ENCODE results near the gene DUSP22.

Gene DUSP22

DNA sequence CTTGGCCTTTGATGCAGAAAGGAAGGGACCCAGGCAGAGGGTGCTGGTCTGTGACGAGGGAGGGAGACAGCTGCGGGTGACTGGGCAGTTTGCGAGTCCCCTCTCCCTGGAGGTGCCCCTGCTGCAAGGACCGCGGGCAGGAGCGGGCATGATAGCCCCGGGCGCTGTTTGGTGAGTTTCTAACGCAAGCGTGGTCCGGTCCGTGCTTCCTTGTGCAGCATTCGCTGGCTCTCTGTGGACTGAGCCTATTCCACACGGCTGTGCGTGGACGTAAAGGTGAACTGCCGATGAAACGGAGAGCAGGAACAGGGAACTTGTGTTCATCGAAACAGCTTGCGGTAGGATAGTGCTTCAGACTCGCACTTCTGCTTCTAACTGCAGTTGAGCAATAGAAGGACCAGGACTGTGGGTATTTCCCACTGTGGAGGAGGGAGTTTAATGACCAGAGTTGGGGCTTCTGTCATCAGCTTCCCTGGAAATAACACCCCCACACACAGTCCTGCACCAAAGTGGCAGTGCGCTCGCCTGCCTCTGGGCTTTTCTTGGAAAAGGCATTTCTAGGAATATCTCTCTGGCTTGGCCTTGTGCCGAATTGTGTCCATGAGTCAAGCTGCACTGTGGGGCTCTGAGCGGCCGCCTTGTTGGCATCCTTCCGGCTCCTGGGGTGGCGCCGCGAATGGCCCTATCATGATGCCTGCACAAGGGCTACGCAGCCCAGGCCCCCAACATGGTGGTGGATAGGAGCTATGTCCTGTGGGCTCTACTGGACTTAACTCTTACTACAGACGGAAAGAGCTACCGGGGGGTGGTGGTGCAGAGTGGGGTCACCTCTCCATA lies 48.9 kb downstream of the DUSP22 start:
- DNase-seq, result no peak

DNA sequence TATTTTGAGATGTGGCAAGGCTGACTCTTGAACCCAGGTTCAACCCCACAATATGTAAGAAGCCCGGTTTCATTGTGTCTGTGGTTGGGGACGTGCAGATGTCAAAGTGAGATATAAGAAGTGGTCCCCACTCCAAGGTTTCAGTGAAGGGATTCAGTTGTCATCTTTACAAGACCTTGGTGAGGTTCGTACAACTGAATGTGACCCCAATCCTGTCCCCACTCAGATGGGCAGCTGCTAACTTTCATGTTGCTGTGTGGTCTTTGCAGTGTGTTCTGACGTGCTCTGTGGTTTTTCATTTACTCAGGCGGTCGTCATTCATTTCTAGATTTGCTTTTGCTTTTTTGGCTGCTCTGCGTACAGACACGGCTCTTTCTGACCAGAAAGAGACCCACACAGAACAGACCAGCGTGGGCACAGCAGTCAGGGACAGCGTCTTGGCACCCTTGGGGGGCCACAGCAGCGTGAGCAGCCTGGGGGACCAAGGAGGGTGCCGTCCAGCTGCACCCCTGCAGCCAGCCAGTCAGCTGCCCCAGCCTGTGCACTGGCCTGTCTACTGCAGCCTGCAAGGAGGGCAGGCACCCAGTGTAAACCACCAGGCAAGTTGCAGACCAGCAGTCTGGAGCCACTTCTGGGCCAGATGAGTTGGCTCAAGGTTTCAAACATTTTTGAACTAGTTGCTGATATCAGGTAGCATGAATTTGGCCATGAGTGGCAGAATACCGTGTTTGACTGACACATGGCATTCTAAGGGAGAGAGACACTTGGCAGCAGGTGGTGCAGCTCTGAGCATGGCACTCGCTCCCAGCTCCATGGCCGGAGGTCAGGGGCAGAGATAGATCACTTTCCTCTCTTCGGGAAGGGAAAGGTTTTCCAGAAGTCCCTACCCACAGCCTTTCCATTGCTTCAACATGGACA lies 49.9 kb downstream of the DUSP22 start:
- no peak for DNase-seq

DNA sequence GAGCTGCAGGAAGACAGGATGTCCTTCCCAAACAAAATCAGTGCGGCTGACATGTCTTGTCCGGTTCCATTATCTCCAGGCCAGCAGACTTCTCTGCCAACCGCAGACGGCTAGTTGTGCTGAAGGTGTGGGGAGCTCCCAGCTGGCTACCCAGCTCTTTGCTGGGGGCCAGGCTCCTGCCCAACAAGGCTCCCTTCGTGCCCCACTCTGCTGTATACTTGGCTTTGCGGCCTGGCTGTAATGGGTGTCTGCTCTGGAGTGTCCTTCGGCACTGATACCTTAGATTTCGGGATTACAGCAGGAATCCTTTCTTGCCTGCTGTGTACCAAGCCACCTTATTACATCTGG lies 50.5 kb downstream of the DUSP22 start:
- DNase-seq, result no peak

DNA sequence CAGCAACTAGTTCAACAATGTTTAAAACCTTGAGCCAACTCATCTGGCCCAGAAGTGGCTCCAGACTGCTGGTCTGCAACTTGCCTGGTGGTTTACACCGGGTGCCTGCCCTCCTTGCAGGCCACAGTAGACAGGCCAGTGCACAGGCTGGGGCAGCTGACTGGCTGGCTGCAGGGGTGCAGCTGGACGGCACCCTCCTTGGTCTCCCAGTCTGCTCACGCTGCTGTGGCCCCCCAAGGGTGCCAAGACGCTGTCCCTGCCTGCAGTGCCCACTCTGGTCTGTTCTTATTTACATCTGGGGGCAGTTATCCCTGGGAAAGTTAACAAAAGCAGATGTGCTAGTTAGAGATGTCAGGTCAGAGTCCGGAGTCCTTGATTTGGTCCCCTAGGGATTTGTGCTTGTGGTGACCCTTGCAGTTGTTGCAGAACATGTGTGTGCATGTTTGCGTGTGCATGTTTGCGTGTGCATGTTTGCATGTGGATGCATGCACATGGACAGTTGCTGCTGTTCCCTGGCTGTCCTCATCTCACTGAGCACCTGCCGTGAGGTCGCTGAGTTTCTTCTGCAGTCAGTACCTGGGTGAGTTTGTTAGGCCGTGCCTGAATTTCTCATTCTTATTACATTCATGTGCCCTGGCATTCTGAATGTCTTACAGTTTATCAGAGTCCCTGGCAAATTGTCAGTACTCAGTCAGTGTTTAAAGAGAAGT lies 51.1 kb downstream of the DUSP22 start:
- DNase-seq, result no peak

DNA sequence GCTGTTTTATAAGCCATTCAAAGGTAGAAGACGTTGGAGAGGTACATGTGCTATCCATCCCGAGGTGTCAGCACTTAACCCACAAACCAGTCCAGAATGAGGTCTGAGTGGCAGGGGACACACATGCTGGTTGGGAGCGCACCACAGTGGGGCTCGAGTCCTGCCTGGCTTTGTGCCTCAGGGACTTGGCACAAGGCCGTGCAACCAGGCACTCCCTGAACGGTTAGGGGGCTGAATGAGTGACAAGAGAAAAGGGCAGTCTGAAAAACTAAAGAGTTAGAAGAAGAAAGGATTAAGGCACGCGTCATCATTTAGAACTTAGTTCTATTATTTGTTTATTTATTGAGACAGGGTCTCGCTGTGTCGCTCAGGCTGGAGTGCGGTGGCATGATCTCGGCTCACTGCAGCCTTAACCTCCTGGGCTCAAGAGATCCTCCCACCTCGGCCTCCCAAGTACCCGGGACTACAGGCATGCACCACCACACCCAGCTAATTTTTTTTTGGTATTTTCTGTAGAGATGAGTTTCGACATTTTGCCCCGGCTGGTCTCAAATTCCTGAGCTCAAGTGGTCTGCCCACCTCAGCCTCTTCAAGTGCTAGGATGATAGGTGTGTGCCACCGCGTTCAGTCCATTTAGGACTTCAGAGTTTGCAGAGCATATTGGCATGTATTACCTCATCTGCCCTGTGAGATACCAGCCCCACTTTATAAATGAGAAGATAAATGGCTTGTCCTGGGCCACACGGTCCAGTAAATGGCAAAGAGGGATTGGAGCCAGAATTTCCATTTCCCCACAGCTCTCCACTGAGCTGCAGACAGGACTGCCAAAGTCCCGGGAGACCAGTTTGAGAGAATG lies 51.9 kb downstream of the DUSP22 start:
- no peak for DNase-seq

DNA sequence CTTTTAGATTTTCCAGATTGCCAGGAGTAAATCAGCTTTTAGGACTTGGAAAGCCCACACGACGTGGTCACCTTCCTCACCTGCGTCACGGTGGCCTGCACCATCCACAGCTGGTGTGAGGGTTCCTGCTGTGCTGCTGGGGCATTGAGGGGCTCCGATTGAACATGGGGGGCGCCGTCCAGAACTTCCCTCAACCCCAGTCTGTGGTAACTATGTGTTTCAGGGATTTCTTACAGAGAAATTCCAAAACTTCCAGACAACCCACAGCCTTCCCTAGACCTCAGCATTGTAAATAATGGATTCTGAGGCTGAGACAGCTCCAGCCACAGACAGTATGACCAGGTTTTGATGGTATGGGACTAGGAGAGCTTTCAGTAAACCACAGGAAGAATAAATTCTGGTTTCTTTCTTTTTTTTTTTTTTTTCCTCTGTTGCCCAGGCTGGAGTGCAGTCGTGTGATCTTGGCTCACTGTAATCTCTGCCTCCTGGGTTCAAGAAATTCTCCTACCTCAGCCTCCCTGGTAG lies 52.6 kb downstream of the DUSP22 start:
- DNase-seq, result no peak

DNA sequence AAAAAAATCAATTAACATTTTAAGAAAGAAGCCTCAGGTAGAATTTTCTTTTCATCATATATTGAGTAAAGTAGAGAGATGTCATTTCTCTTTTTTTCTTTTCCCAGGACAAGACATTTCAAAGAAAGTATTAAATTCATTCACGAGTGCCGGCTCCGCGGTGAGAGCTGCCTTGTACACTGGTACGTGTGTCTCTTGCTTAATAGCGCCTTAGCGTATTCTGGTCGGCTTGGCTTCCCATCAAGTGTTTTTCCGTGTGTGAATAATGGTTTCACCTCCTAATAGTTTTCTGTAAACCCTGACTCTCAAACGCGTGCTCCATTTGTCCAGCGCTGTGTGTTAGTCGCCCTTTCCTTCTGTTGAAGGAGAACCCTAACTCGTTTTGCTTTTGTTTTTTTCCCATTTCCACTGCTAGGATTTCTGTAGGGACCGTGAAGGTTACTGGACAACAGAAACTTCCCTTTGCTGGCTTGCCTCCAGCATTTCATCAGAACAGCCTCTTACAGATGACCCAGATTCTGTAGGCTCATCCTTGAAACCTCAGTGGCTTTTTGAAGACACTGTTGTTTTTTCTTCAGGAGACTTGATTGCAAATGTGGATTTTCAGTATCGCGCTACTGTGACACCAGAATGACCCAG lies 53.6 kb downstream of the DUSP22 start:
- DNase-seq, result no peak

DNA sequence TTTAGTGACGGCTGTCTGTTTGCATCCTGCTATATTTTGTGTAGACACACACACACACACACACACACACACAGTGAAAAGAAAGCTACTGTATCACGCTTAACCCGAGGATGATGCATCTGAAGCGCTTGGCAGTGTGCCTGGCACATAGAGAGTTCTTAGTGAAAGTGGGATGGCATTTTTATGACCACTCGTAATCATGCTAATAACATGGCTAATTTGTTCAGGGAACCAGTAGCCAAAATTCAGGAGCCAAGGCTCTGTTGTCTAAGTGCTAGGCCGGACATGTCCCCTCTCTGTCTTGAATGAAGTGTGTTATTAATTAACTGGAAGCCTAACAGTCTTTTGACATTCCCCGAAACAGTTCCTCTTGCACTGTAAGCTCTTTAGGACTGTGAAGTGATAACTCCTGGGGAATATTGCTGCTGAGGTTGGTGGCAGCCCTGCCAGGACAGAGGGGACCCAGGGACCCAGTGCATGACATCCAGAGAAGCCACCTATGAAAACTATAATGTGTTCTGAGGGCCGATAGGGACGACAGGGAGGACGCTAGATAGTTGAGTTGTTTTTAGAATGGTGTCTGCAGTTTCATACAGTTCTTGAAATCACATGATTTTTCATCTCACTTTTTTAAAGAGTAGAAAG lies 54.2 kb downstream of the DUSP22 start:
- no peak for DNase-seq

DNA sequence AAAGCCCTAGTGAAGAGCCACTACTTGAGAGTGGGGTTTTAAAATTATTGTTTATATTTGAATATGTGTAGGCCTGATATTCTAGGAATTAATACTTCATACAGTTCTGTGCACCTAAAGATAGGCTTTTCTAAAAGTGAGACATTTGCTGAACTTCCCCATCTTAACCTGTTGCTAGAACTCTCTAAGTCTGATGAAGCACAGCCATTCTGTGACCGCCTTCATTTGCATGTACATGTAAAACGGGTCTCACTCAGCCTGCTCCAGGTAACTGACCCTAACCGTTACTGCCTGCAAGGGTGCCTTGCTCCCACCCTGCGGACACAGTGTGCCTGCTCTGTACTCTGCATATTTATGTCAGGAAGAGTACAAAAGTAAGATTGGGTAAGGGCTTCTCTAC lies 54.9 kb downstream of the DUSP22 start:
- no peak for DNase-seq

DNA sequence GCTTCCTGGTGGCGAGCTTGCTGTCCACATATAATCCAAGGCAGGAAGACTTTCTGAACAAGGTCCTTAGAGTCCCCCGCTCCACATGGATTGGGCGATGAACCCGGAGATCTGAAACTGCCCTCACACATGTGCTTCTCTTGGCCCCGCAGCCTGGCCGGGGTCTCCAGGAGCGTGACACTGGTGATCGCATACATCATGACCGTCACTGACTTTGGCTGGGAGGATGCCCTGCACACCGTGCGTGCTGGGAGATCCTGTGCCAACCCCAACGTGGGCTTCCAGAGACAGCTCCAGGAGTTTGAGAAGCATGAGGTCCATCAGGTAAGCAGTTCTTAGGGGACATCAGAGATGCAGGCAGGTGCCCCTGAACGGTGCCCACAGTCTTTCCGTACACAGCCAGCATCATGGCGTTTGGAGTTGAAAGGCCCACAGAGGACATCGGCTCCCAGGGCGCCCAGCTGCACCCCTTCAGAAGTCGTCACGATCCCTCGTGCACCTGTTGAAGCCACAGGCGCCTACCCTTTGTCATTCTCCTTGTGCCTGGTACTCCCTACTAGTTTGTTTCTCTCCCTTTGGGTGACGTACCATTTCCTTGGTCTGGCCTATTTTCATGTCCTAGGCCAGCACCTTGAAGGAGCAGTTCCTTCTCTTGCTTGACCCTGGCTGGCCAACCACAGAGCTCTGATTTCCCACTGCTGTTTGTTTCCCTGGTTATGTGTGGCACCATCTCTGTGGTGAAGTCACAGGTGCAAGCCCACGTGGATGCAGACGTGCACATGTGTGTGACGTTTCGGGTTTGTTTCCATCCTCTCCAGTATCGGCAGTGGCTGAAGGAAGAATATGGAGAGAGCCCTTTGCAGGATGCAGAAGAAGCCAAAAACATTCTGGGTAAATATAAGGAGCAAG lies 55.9 kb downstream of the DUSP22 start:
- DNase-seq, result no peak

DNA sequence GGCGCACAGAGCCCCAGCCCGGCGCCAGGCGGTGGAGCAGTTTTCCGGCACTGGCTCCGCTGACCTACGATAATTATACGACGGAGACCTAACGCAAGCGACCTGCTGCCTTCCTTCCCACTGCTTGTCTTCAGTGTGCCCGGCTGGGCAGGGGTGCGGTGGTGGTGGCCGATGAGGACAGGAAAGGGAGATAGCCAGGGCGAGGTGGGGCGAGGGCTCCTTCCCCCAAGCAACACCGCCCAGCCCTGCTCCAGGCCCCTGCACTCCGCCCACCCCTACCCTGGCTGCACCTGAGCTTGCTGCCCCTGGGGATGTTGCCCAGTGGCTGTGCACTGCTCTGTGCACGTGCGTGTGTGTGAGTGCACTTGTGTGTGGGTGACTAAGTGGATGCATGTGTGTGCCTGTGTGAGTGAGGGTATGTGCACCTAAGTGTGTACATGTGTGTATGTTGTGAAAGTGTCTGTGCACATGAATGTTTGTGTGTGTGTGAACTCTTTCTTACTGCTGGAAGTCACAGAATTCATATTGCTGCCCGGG lies 56.6 kb downstream of the DUSP22 start:
- no peak for DNase-seq

DNA sequence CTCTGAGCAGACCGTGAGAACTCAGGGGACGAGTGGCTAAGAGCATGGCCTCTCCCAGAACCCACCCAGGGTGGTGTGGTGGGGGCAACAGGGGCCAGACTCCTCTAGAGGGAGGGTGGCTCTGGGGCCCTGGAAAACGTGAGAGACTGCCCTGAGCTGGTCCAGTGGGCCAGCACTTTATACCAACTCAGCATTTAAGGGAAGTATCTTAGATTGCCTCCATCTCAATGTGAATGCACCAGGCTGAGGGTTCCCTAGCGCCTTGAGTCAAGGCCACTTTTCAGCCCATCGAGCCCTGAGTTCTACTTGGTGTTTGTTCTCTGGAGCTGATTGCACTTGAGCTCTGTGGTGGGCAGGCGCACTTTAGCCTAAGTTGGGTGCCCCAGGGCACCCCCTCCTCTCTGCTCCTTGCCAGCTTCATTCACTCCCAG lies 57.2 kb downstream of the DUSP22 start:
- no peak for DNase-seq

DNA sequence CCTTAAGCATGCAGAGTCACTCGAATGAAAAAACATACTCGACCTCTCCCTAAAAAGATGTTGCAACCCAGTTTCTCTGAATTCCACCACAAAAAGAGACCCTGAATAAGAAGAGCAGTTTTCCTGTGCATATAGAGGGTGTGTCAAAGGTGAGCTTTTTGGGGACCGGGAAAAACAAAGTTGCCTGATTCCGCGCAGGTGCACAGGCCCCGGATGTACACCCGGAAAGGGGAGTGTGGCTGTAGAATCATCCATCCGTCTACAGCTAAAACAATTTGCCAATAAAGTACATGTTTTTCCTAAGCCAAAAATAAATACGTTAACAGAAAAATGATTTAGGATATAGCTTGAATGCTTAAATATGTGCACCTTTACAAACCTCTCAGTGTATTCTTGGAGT lies 58.1 kb downstream of the DUSP22 start:
- no peak for DNase-seq

DNA sequence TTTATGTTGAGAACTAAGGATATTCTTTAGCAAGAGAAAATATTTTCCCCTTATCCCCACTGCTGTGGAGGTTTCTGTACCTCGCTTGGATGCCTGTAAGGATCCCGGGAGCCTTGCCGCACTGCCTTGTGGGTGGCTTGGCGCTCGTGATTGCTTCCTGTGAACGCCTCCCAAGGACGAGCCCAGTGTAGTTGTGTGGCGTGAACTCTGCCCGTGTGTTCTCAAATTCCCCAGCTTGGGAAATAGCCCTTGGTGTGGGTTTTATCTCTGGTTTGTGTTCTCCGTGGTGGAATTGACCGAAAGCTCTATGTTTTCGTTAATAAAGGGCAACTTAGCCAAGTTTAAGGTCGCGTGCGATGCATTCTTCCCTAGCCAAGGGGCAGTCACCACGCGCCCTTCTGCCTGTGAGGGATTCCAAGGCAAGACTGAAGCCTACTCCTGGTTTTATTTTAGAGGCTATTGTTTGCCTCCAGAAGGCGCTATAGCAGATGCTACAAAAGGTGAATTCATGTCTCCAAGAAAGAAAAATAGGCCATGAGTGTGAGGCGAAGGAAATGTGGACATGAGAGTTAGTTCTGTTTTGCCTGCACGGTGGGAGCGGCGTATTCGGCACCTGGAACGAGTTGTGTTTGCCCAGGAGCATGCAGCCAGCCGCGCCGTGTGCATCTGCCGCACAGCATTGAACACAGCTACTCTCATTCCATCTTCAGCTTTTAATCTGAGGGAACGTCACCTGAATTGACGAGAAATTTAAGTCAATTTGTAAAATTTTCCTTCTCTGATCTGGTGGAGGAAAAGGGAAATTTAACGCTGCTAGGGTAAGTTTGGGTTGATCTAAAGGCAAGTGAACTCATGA lies 59.0 kb downstream of the DUSP22 start:
- DNase-seq, result no peak

DNA sequence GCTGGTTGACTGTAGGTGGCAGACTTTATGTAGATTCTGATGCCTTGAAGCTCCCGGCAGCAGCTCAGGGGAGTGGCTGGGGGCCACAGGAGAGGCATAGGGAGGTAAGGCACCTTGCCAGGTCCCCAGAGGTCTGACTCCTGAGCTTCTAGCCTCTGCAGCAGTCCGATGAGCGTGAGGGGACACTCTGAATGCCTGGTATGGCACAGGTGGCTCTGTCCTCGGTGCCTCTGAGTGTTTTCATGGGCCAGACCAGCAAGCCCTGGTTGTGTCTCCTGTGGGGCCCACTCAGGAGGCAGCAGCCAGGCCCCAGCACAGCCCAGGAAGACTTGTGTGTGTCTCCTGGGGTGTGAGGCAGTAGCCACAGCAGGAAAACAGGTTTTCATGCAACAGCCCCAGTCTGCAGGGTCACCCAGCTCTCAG lies 59.6 kb downstream of the DUSP22 start:
- no peak for DNase-seq

DNA sequence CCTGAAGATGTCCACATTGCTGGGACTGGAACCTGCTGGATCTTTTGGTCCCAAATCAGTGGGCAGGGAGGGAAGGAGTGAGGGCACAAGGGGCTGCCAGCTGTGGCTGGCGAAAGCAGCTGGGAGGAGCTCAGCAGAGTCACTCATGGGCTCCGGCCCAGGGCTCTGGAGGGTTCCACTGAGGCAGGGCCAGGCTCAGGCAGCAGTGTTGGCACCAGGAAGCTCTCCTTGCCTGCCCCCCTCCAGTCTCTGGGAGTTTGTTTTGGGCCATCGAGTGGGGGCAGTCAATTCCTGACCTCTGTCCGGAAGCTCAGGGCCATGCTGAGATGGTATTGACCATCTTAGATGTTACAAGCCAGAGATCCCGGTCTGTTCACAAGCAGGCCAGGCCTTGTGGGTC lies 60.2 kb downstream of the DUSP22 start:
- no peak for DNase-seq

DNA sequence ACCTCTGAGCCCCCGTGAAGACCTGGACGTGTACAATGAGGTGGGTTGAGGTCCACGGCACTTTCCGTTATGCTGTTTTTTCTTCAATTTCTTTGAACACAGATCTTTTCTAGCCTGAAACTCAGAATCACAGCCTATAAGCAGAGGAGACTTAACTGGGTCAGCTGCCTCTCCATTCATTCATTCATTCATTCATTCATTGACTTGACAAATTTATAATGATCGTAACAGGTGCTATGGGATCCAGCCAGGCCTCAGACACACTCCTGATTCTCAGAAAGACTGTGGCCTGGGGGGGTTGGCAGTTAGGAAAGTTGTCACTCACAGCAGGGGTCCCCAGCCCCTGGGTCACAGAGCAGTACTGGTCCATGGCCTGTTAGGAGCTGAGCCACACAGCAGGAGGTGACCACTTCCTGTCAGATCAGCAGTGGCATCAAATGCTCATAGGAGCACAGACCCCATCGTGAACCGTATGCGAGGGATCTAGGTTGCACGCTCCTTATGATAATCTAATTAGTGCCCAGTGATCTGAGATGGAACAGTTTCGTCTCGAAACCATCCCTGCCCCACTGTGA lies 60.7 kb downstream of the DUSP22 start:
- no peak for DNase-seq
